ENCODE data around the gene MYLK4.

MYLK4 gene

DNA sequence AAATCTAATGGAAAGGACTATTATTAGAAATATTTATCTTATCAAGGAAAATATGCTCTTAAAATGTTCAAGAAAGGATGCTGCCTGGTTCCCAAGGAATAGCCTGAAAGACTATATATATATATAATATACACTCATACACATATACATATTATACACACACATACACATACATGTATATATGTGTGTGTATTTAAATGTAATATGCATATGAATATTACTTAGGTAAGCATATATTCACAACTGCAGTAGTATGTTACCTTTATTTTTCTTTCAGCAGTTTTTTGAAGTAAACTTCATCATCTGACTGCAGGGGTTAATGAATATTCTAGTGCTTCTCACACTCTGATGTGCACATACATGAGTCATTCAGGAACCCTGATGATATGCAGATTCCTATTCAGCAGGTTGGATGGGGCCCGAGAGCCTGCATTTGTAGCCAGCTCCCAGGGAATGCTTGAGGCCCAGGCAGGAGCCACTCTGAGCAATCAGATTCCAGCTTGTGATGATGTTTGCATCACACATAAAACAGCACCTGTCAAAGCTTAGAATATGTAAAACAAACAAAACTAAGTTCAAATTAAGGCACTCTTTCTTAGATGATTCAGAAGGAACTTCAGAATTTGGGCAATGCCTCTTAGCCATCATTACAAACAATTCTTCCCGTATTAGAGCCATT lies 16.1 kb downstream of the MYLK4 start:
- DNase-seq (ENCODE audit: low read depth in 1 of 2, low spot score in 1 of 2): no peak

DNA sequence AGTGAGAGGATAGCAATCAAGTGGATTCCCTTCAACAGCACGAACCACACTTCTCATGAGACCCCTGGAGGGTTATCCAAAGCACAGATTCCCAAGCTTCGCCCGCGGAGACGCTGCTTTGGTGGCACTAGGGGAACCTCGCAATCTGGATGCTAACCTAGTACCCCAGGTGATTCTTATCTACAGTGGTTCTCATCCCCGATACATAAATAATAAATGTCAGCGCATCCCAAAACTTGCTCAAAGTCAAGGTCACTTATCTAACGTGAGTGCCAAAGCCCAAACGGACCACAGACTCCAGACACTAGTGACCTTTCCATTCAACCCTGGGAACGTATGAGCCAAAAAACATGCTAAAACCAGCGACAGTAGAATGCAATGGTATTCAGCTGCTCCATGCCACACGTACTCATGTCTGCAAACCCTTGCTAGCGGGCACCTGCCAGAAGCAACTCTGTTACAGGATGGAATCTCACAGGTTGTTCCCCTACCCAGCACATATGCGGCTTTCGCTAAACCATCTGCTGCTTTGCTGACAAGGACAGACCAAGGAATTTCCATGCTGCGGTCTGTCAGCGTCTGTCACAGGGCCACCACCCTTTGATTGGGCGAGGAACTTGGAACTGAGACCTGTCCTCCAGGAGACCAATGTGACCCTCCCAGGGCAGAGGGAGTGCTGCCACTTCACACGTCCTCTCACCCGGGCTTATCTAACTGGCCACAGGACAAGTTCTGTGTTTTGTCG lies 16.8 kb downstream of the MYLK4 start:
- DNase-seq (ENCODE audit: low read depth in 1 of 2, low spot score in 1 of 2): no peak

DNA sequence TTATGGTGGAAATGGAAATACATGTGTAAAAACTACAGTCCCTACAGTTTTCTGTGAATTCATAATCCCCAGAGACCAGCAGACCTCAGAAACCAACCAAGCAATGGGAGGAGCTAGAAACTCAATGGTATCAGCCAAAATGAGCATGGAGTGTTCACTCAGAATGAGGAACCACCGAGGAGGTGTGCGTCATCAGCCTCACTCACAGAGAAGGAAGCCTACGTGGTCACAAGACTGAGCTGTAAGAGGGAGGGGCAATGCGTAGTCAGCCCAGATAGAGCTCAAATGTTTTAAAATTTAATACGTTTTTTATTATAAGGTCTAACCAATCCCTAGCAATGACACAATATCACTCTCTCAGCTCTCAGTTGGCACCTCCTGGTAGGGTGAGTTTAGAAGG lies 17.4 kb downstream of the MYLK4 start:
- no peak for DNase-seq (ENCODE audit: low read depth in 1 of 2, low spot score in 1 of 2)

DNA sequence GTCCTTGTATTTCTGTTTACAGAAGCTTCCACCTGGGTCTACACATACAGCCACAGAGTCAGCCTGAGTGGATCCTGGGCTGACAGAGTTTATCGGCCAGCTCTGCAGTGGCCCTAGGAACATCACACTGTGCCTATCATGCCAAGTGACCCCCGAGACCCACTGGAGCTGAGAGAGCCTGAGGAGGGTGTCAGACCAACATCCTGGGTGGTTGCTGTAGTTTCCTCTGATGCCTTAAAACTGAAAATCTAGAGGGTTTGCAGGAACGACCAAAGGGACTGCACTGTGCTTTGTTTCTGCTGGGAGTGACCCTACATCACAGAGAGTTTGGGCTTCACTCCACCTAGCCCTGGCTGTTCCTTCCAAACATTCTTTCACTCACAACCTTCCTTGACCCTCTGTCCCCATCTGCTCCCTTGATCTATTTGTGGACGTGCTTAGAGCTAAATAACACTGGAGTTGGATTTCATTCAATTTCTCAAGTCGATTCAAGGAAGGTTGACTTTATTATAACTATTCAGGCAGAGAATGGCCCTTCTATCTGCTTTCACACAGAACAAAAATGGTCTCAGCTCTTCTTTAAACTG lies 18.1 kb downstream of the MYLK4 start:
- DNase-seq (ENCODE audit: low read depth in 1 of 2, low spot score in 1 of 2): no peak

DNA sequence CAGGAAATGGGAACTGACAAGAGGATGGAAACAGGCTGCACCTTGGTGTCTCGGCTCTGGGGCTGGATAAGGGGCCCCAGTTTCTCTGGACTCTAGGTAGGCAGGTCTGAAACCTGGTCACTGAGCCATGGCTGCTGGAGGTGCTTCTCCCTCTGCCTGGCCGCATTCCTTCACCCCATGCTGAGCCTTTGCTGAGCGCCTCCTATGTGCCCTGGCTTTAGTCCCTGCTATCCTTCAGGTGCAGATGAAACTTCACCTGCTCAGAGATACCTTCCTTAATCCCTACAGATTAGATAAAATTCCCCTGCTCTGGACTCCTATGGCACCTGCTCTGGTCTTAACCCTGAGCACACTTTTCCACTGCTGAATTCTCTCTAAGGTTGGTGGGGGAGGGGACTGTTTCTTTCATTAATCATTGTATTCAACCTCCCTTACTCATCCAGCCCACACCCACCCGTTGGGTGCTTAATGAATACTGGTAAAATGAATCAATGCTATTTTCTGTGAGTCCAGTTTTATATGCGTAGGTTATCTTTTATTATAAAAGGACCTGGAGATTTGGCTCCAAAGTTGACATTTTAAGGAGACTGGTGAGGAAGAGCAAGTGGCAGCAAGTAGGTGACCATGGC lies 19.3 kb downstream of the MYLK4 start:
- no peak for DNase-seq (ENCODE audit: low read depth in 1 of 2, low spot score in 1 of 2)

DNA sequence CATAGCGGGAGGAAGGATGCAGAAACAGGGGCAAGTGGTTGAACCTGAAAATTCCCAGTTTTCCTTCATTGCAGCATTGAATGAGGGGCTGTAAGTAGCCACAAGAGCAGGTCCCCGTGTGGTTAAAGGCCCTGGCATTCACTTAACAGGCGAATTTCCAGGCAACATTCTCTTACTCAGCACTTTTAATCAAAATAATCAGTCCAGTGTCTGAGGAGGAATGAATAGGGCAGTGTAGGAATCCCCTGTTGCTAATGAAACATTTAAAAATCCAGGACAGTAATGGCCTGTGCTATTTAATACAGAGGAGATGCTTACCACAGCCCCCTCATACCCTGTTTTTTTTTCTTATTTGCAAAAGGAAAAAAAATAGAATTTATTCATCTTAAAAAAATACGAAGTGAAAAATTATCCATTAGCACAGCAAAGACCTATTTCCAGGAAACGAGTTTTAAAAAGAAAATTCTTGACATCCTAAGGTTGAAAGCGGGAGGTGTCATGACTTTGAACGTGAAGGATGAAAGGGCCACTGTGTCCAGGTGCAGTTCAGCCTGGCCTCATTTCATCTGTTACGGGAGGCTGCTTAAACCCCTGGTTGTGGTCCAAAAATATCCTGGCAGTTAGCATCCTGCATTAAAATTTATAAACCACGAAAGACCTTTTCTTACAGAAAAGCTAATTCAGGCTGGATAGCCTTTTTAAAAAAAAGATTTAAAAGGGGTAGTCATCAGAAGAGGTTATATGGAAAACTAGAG lies 20.2 kb downstream of the MYLK4 start:
- DNase-seq (ENCODE audit: low read depth in 1 of 2, low spot score in 1 of 2): no peak

DNA sequence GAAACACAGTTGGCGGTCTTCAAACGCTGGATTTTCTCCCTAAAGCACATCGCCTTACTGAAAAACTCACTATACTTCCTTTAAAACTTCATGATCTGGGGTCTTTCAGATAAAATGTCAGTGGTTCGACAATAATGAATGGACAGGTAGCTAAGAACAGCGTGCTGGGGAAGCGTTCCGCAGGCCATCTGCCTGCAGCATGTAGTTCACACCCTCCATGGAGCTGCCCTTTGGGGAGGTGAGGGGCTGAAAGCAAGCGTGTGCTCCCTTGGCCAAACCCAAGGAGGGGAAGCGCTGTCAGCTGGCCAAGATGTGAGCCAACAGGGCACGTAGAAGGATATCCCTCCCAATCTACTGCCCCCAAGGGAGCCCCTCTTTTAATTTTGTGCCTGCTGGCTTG lies 20.8 kb downstream of the MYLK4 start:
- no peak for DNase-seq (ENCODE audit: low read depth in 1 of 2, low spot score in 1 of 2)

DNA sequence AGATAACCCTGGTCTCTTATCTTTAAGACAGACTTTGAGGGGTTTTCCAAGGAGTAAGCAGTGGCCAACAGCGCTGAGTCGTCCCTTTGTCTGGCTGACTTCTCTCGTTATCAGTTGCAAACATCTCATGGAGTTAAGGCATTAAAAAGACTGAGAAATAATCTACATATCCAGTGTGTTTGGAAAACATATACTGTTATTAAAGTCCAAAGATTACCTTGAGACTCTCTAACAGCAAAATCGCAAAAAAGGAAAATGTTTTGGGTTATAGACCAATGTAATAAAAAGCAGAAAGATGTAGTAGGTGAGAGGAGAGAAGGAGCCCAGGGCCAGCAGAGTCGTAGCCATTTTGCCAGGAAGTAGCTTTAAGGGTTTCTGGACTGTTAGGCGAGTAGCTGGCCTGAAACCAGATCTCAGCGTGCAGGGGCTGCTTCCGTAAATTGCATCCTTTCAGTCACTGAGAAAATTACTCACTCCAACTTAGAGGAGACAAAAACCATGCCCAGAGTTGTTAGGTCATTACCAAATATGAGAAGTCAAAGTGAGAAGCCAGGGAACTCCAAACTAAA lies 24.6 kb downstream of the MYLK4 start:
- DNase-seq (ENCODE audit: low read depth in 1 of 2, low spot score in 1 of 2): no peak

DNA sequence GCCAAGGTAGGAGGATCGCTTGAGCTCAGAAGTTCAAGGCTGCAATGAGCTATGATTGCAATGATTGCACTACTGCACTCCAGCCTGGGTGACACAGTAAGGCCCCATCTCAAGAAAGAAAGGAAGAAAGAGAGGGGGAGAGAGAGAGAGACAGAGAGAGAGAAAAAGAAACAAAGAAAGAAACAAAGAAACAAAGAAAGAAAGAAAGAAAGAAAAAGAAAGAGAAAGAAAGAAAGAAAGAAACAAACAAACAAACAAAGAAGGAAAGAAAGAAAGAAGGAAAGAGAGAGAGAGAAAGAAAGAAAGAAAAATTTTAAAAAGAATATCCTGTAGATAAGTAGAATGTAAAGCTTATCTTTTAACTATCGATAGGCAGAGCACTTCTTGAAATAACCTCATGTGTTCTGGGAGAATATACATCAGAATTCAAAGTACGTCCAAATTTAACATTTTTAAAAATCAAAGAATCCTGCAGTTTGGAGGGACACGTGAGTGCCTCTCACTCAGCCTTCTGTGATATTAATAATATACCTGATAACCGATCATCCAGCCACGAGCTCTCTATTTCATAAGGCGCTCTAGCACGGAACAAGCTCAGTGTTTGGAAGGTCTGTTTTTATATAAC lies 25.2 kb downstream of the MYLK4 start:
- no peak for DNase-seq (ENCODE audit: low read depth in 1 of 2, low spot score in 1 of 2)

DNA sequence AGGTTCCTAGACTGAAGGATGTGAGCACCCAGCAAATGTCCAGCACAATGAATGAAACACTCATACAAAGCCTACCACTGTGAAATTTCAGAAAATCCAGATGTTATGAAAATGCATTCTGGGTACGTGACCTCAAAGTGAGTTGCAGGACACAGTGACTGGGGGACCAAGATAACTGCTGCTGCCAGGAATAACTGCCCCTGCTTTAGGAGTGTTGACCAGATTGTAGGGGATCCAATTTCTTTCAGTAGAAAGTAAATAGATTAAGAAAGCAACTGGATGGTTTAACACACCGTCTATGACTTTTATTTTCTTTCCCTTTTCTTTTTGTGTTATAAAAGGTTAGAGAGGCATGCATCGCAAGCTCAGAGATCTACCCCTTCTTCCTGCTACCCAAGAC lies 29.5 kb downstream of the MYLK4 start:
- DNase-seq (ENCODE audit: low read depth in 1 of 2, low spot score in 1 of 2): no peak

DNA sequence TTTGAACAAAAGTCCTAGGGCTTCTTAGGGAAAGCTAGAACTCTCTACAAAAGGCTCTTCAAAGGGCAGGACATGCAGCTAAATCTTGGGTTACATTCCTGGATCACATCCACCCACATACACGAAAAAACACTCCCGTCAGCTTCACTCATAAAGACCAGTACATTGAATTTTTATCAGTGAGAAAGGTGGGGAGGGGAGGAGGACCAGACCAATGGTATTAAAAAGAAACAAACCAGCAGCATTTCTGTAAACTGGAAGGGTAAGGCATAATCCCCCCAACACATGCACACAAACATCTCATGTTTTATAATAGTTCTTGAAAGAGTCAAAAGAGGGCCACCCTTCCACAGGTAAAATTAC lies 31.6 kb downstream of the MYLK4 start:
- DNase-seq (ENCODE audit: low read depth in 1 of 2, low spot score in 1 of 2): no peak

DNA sequence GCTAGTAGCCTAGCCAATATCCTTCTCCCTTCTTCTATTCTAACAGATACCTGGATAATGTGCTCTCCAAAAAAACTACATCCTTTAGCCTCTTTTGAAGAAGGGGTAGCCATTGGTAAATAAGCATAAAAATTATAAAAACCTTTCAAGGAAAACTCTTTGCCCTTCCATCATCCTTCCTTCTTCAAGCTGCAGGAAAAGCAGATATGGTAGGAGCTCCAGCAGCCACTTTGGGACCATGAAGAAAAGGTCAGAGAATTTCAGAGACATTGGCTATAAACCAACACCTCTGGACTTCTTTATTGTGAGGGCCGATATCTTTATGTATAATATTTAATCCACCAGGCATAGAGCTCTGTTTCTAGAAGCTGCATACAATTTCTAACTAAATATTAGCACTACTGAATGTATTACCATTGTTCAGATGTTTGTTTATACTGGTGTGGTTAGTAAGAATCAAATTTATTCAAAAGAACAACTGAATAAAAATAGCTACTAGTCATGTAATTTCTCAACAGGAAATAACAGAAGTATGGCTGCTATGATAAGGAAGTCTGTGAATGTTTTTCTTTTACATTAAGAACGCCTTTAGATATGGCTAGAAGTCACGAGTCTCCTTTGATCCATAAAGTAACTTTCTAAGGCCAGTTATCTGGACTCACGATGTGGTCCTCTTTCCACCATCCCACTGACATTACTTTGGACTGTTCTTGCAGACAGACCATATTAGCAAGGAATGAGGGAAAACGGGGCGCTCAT lies 32.2 kb downstream of the MYLK4 start:
- no peak for DNase-seq (ENCODE audit: low read depth in 1 of 2, low spot score in 1 of 2)

DNA sequence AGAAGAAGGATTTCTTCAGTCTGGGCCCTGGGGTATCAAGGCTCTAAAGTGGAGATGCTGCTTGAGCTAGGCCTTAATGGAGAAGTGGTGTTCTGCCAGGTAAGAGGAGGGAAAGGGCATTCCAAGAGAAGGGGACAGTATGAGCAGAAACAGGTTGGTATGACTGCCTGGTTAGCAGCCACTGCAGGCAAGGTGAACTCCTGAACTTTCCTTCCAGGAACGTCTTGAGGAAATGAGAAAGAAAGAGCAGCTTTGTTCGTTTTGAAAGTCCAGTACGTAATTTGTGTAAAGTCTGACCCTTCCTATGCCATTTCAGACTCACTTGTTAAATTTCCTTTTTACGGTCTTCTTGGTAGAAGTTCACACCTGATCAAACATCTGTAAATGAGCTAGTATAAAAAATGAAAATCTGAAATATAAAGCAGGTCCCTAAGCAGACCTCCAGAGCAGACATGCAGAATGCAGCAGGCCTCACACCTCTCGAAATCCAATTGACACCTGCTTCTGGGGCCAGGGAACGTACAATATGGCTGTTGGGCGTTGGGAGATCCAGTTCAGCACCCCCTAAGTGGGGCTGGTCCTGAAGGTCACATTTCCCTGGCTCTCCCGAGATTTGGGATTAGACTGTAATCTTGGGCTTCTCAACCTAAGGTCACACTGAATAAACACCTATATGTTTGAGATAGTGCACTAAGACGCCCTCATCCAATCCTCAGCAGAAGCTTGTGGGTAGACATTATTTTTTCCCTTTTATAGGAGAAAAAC lies 33.6 kb downstream of the MYLK4 start:
- no peak for DNase-seq (ENCODE audit: low read depth in 1 of 2, low spot score in 1 of 2)

DNA sequence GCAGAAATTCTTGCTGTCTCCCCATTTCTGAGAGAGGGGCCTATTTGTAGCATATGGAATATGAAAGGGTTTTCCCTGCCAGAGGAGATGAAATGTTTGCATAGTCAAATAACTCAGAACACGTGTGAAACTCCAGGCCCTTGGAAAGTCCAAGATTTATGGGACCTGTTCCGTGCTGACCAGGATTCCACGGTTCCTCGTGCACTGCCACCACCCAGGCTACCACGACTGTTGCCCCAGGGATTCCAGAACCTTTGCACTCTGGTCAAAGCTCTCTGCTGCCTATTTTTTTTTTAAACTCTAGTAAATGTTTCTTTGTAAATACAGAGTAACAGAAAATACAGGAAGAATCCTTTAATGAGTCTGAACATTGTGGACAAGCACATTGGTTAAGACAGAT lies 35.0 kb downstream of the MYLK4 start:
- DNase-seq (ENCODE audit: low read depth in 1 of 2, low spot score in 1 of 2): no peak

DNA sequence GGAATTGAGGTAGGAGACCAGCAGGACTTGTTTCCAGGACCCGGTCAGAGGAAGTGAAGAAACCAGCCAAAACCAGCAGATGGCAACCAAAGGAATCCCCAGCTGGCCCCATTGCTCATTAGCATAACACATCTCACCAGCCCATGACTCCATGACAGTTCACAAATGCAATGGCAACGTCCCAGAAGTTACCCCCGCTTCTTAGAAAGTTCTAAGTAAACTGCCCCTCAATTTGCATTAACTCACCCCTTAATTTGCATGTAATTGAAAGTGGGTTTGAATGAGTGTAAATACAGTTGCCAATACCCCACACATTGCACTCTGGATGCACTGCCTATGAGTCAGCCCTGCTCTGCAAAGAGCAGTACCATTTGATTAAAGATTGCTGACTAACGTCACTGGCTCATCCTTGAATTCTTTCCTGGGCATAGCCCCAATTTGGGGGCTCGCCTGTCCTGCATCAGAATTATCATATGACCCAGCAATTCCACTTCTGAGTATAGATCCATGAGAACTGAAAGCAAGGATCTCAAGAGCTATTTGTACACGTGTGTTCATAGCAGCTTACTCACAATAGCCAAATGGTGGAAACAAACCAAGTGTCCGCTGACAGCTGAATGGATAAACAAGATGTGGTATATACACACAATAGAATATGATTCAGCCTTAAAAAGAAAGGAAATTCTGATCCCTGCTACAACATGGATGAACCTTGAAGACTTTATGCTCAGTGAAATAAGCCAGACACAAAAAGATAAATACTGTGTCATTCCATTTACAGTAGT lies 36.4 kb downstream of the MYLK4 start:
- DNase-seq (ENCODE audit: low read depth in 1 of 2, low spot score in 1 of 2): no peak

DNA sequence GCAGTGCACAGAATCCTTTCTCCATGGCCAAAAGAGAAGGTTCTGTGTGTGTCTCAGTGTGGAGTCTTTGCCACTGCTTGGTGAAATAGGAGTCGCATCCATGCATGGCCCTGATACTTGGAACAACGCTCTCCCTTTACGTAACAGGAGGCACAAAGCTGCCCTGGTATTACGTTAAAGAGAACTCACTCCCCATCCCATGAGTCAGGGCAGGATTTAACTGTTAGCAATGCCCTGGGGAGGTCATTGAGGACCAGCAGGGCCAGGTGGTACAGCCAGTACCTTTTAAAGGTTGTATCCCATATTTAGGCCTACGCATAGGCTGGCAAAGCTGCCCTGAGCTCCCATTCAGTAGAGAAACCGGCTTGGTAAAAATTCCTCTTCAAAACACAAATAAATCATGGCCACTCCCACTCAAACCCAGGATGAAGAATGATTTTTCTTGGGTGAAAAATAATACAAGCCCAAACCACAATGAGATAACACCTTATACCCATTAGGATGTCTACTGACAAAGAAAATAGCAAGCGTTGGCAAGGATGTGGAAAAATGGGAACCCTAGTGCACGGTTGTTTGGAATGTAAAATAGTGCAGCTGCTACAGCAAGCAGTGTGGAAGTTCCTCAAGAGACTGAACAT lies 37.1 kb downstream of the MYLK4 start:
- DNase-seq (ENCODE audit: low read depth in 1 of 2, low spot score in 1 of 2): no peak

DNA sequence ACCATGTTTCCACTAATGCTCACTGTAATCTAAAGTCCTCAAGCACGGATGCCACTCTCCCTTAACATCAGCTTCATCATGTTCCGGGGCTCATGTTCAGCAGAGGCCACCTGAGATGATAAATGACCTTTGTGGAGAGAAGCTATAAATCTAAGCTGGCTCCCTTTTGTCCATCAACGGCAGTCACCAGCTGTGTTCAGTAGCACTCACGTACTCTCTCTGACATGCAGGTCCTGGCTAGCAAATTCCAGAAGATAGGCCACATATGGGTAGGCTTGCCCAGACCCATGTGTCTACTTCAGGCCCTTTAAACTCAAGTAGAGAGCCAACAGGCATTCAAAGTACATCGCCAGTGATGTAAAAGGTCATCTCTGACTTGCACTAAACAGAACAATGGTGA lies 38.6 kb downstream of the MYLK4 start:
- no peak for DNase-seq (ENCODE audit: low read depth in 1 of 2, low spot score in 1 of 2)

DNA sequence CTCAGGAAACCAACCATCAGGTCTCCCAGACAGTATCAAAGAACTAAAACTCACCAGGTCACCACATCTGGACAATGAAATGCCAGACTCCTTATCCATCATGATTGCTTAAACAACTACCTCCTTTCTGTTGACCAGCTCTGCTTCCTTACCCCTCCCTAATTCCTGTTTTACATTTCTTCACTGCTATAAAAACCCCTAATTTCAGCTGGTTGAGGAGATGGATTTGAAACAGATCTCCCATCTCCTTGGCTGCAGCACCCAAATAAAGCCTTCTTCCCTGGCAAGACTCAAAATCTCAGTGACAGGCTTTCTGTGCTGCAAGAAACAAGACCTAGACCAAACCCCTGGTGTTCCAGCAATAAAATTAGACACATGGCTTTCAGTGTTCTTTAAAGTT lies 40.3 kb downstream of the MYLK4 start:
- no peak for DNase-seq (ENCODE audit: low read depth in 1 of 2, low spot score in 1 of 2)

Measured in activated CD4-positive, alpha-beta T cell treated with anti-CD3 and anti-CD28 coated beads, Interleukin-2, amount 50 U/mL, for 24 hours (primary cell).